B cell (primary cell): Measurements from ENCODE around the gene C9orf72. TPM values are rescaled to one million over a fixed set of nuclear protein-coding genes. Genes with fewer than 3 reads are reported as not detected.

Experiments used
- ATAC-seq: fragments of 200-7000 bp; cut with Tn5 transposase; one replicate; pipeline ENCODE4 v1.10.0; 2021; ENCODE audit warnings: low read depth, mild to moderate bottlenecking, moderate number of reproducible peaks, moderate library complexity
- CTCF ChIA-PET: fragments of 350-600 bp; sonication (Branson Sonifier 250); formaldehyde crosslinking; loops from one replicate; lab custom pipeline; 2021; ENCODE audit warnings: antibody characterized with exemption, inconsistent platforms; lab: Charles Lee
- POLR2A ChIA-PET: fragments of 350-600 bp; sonication (Branson Sonifier 250); formaldehyde crosslinking; loops from one replicate; lab custom pipeline; 2021; ENCODE audit warnings: antibody characterized with exemption; lab: Charles Lee
- DNase-seq: peaks from one replicate; pipeline ENCODE4 v3.0.0; 2013
- H2AFZ ChIP-seq: 2 replicates; pipeline ENCODE4 v1.6.1; 2012; ENCODE audit warnings: mild to moderate bottlenecking, low read depth, low read length; ENCODE audit not compliant: insufficient read depth, poor library complexity, severe bottlenecking
- H3K27ac ChIP-seq, 2 donors: 1 replicate in 1 of 2; 2 replicates in 1 of 2; pipeline ENCODE4 v1.5.1; 2012 to 2013; ENCODE audit warnings: low read length in 2 of 2, mild to moderate bottlenecking in 2 of 2, moderate library complexity in 1 of 2
- H3K27me3 ChIP-seq, 4 experiments: fragments of 200-600 bp in 1 of 4; sonication (generic) in 1 of 4; replicated peaks in 1 of 4; 1 replicate in 2 of 4; 2 replicates in 2 of 4; pipeline versions ENCODE4 v1.6.1 to v1.7.0; 2013 to 2016; ENCODE audit warnings: low read length in 3 of 4, mild to moderate bottlenecking in 2 of 4, mixed read lengths in 1 of 4, moderate library complexity in 1 of 4; ENCODE audit not compliant: insufficient read depth in 4 of 4, control insufficient read depth in 3 of 4; ENCODE audit errors: control extremely low read depth in 1 of 4
- H3K36me3 ChIP-seq, 2 experiments: replicated peaks in 1 of 2; 1 replicate in 1 of 2; 2 replicates in 1 of 2; pipeline versions ENCODE4 v1.6.1 to v1.7.1; 2013; ENCODE audit warnings: low read length in 1 of 2; ENCODE audit not compliant: insufficient read depth in 2 of 2, control insufficient read depth in 1 of 2; ENCODE audit errors: control extremely low read depth in 1 of 2, extremely low read depth in 1 of 2
- H3K4me1 ChIP-seq, 2 donors: fragments of 200-600 bp in 1 of 2; sonication (generic) in 1 of 2; 1 replicate in 1 of 2; 2 replicates in 1 of 2; pipeline versions ENCODE4 v1.5.1 to v1.6.1; 2013 to 2017; ENCODE audit warnings: low read length in 2 of 2; ENCODE audit not compliant: control insufficient read depth in 2 of 2, insufficient read depth in 2 of 2
- H3K4me2 ChIP-seq: replicated peaks from 2 replicates; pipeline ENCODE3; 2012; ENCODE audit warnings: mild to moderate bottlenecking, low read depth, low read length; ENCODE audit not compliant: poor library complexity, severe bottlenecking
- H3K4me3 ChIP-seq, 5 experiments: fragments of 200-600 bp in 1 of 5; sonication (generic) in 1 of 5; 1 replicate in 3 of 5; 2 replicates in 2 of 5; pipeline versions ENCODE4 v1.5.1 to v1.7.0; 2011 to 2016; ENCODE audit warnings: low read length in 4 of 5, mild to moderate bottlenecking in 4 of 5, low read depth in 2 of 5, control low read depth in 1 of 5, moderate library complexity in 1 of 5; ENCODE audit not compliant: insufficient read depth in 1 of 5; ENCODE audit errors: control extremely low read depth in 1 of 5, extremely low read depth in 1 of 5
- H3K79me2 ChIP-seq: fragments of 200-600 bp; sonication (generic); one replicate; pipeline ENCODE4 v1.6.0; 2016; ENCODE audit warnings: low read length; ENCODE audit not compliant: control insufficient read depth, insufficient read depth
- H3K9ac ChIP-seq: fragments of 200-600 bp; sonication (generic); 2 replicates; pipeline ENCODE4 v1.6.1; 2017; ENCODE audit warnings: mild to moderate bottlenecking, low read length, moderate library complexity
- H3K9me3 ChIP-seq, 3 donors: one replicate each; pipeline versions ENCODE4 v1.6.1 to v1.7.1; 2013; ENCODE audit warnings: low read length in 2 of 3; ENCODE audit not compliant: control insufficient read depth in 2 of 3, insufficient read depth in 1 of 3; ENCODE audit errors: control extremely low read depth in 1 of 3
- H4K20me1 ChIP-seq: 2 replicates; pipeline ENCODE4 v1.6.0; 2012; ENCODE audit warnings: mild to moderate bottlenecking, low read length; ENCODE audit not compliant: insufficient read depth, control insufficient read depth, poor library complexity, severe bottlenecking
- H3K27ac Mint-ChIP-seq: one replicate; pipeline ENCODE4 v1.8.0; 2021; ENCODE audit warnings: mixed read lengths
- H3K27me3 Mint-ChIP-seq: one replicate; pipeline ENCODE4 v1.8.0; 2021; ENCODE audit warnings: mixed read lengths
- H3K4me1 Mint-ChIP-seq: one replicate; pipeline ENCODE4 v1.8.0; 2021; ENCODE audit warnings: mixed read lengths
- H3K4me3 Mint-ChIP-seq: one replicate; pipeline ENCODE4 v1.8.0; 2021; ENCODE audit warnings: mixed read lengths
- H3K9me3 Mint-ChIP-seq: one replicate; pipeline ENCODE4 v1.8.0; 2022; ENCODE audit warnings: mixed read lengths; ENCODE audit not compliant: insufficient read depth
- CTCF ChIP-seq: fragments of 200-600 bp; IDR thresholded peaks from one replicate; pipeline ENCODE4 v1.8.0; 2022; ENCODE audit warnings: antibody characterized with exemption, mild to moderate bottlenecking
- EZH2 ChIP-seq: IDR thresholded peaks from 2 replicates; pipeline ENCODE4 v1.6.1; 2012; ENCODE audit warnings: borderline replicate concordance, low read depth, mild to moderate bottlenecking, moderate library complexity, low read length; ENCODE audit not compliant: insufficient read depth, poor library complexity, severe bottlenecking
- WGBS: methylation state at CpG from one replicate; pipeline ENCODE4 v1.1.5; 2013; ENCODE audit warnings: missing lambda C conversion rate; ENCODE audit not compliant: insufficient coverage; 5-methylcytosine and 5-hydroxymethylcytosine counted together
- intact Hi-C: fragments of 100-400 bp; cut with micrococcal nuclease; formaldehyde crosslinking; loops from one replicate; pipeline ENCODE4 v1.10.0; 2022
- polyA plus RNA-seq: library from polyadenylated mRNA; depleted of rRNA; stranded (reverse); fragments of >200 nt; gene quantifications from 2 replicates; pipeline ENCODE4 v1.2.3, GENCODE V29; 2012
- total RNA-seq, 2 donors: library from RNA; stranded (reverse); fragments of 120-200 nt in 1 of 2; gene quantifications; 1 replicate in 1 of 2; 2 replicates in 1 of 2; pipeline versions ENCODE4 v1.2.3 to v1.2.4, GENCODE V29; 2013 to 2022

The C9orf72 gene
- total and polyA plus RNA-seq, 2 donors (not counting 1 experiment from before 2014, with no cell fraction given) = 18.3 to 27.6 TPM

DNA sequence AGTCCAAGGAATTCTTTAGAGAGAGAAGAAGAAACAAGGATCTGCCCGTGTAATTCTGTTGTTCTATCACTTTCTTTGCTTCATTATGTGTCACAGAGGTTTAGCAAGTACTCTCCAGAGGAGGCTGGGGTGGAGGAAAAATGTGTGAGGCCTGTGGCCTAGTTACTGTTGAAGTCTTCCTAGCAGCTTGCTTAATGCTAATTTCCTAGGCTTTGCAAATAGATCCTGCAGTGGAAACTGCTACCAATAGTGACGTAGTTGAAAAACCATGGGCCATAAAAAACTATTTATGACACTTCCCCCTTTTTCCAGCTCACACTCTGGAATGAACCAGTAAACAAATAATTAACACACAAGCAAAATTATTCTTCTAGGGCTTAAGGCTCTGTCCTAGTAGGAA is 27.0 kb upstream of the C9orf72 start:
- intact Hi-C loops = no loop called here
- POLR2A ChIA-PET = interaction anchor here (0.6 kb wide), 1 partner anchor 76 kb away, joined by 4 read pairs; the partner anchor contains the start of gene IFNK
- CTCF ChIA-PET = no interaction called here

GRCh38 chr9:27599870-27600238 is 26.6 kb upstream of the C9orf72 start:
- Histone ChIP-seq H4K20me1 (no peaks in the 10 kb centered on the region), H3K4me1 (no peaks in the 10 kb centered on the region), H3K79me2 (no peaks in the 10 kb centered on the region), H3K27ac (no peak overlapping the region), H3K4me2 (no peak overlapping the region), H3K36me3 (no peaks in the 10 kb centered on the region), H3K9me3 (no peaks in the 10 kb centered on the region), H3K9ac (no peak overlapping the region), H2AFZ (peak overlapping the region; percentile 43), H3K27me3 (no peaks in the 10 kb centered on the region), H3K4me3 (no peak overlapping the region)
- intact Hi-C loops = no loop called here
- no peaks in the 10 kb centered on the region for H3K9me3 Mint-ChIP-seq
- no peak for TF ChIP-seq CTCF
- no peak for TF ChIP-seq EZH2
- ATAC-seq = no peak
- ChIA-PET POLR2A (interaction anchor here (0.6 kb wide), 1 partner anchor 76 kb away, joined by 4 read pairs; the partner anchor contains the start of gene IFNK), CTCF (no interaction called here)
- no peak overlapping the region for H3K27ac Mint-ChIP-seq
- no peak for DNase-seq
- peaks cover 5% of the 10 kb centered on the region for H3K4me1 Mint-ChIP-seq
- H3K4me3 Mint-ChIP-seq = no peak overlapping the region
- H3K27me3 Mint-ChIP-seq = no peaks in the 10 kb centered on the region
- WGBS = 40% methylated on average over 1 of the region's 2 CpGs

More for the DNA sequence above, 27.0 kb upstream of the C9orf72 start:
- Histone ChIP-seq H3K27me3 (no peaks in the 10 kb centered on the region), H3K4me3 (no peak overlapping the region), H4K20me1 (no peaks in the 10 kb centered on the region), H2AFZ (peak overlapping the region; percentile 43), H3K4me1 (no peaks in the 10 kb centered on the region), H3K4me2 (no peak overlapping the region), H3K9ac (no peak overlapping the region), H3K9me3 (no peaks in the 10 kb centered on the region), H3K36me3 (no peaks in the 10 kb centered on the region), H3K27ac (no peak overlapping the region), H3K79me2 (no peaks in the 10 kb centered on the region)
- DNase-seq (no peak), ATAC-seq (no peak)
- Mint-ChIP-seq H3K27ac (no peak overlapping the region), H3K4me1 (peaks cover 5% of the 10 kb centered on the region), H3K4me3 (no peak overlapping the region), H3K9me3 (no peaks in the 10 kb centered on the region), H3K27me3 (no peaks in the 10 kb centered on the region)
- TF ChIP-seq CTCF = no peak
- 100% methylated on average over 1 of the region's 2 CpGs for WGBS
